Hematopoietic multipotent progenitor cell (in vitro differentiated cells): ENCODE results near the gene SULT4A1. TPM values are rescaled to one million over a fixed set of nuclear protein-coding genes. Genes with fewer than 3 reads are reported as not detected.

Experiments used
- DNase-seq, 3 donors: peaks; one replicate each; pipeline ENCODE4 v3.0.0-alpha.2; 2011 to 2015; ENCODE audit warnings: low read depth in 2 of 3, low spot score in 2 of 3
- small RNA-seq: library from RNA; depleted of rRNA; stranded (forward); fragments of <200 nt; gene quantifications from one replicate; pipeline ENCODE3, GENCODE V24; 2012
- total RNA-seq: library from RNA; depleted of rRNA; stranded (reverse); fragments of >200 nt; gene quantifications from one replicate; pipeline ENCODE4 v1.2.3, GENCODE V29; 2012

SULT4A1 gene
- total RNA-seq, 1 donor: under 0.01 TPM

DNA sequence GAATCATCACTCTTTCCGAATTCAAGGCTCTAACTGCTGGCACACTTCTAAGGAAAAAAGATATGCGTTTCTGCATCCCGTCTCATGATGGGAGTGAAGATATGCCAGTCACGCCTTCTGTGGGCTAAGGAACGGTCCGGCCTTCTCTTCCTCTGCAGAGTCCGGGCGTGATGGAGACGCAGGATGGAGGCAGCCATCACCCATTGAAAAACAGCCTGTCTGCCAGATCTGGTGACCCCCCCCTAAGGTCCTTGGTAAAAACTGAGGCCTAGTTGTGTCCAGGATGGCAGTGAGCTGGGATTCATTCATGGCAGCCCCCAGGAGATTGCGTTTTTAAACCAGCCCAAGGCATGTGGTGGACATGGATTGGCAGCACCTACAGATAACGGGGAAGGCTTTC is 43.3 kb downstream of the SULT4A1 start:
- DNase-seq: no peak

DNA sequence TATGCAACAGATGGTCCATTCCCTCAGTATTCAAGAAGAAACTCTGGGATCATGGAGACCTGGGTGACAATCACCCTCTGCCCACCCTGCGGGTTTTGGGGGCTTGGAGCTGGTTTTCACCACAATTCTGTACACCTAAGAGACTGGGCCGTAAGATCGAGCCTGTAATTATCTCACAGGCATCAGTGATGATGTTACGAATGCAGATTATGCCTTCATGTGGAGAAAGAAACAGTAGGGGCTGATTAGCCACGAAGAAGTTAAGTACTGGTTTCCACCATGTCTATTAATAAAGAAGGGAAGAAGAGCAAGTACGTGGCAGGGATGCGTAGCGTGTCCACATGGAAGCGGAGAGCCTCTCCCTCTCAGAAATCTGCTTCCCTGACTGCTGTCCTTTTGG is 44.9 kb downstream of the SULT4A1 start:
- DNase-seq: no peak

DNA sequence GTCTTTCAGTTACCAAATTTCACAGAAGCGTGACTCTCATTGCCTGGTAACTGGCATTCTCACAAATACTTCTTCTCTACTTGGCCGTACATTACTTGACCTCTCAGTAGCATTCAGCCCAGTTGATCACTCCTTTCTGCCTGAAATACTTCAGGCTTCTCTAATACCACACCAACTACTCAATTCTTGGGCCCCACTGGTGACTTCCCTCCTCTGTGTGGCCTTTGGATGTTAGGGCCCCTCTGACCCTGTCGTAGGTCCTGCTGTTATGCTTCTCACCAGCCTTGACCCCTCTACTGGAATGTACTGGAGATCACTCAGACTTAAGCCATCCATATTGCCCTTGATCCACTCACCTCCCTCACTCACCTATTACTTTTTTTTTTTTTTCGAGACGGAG is 48.0 kb downstream of the SULT4A1 start:
- no peak for DNase-seq

DNA sequence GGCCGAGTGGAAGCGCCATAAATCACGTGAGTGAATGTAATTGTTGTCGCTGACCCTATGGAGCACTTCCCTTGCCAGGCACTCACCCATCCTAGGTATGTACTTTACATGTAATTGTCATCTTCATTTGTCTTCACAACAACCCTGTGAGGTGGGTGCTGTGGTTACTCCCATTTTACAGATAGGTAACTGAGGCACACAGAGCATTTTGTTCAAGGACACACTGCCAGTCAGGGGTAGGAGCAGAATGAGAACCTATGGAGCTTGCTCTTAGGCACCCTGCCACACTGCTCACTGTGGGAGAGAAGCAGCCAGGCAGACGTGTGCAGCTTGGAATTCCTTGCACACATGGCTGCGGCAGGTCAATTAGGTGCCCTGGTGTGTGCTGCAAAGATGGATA is 49.4 kb downstream of the SULT4A1 start:
- DNase-seq: peak in 1 of 3 donors; percentile 1

DNA sequence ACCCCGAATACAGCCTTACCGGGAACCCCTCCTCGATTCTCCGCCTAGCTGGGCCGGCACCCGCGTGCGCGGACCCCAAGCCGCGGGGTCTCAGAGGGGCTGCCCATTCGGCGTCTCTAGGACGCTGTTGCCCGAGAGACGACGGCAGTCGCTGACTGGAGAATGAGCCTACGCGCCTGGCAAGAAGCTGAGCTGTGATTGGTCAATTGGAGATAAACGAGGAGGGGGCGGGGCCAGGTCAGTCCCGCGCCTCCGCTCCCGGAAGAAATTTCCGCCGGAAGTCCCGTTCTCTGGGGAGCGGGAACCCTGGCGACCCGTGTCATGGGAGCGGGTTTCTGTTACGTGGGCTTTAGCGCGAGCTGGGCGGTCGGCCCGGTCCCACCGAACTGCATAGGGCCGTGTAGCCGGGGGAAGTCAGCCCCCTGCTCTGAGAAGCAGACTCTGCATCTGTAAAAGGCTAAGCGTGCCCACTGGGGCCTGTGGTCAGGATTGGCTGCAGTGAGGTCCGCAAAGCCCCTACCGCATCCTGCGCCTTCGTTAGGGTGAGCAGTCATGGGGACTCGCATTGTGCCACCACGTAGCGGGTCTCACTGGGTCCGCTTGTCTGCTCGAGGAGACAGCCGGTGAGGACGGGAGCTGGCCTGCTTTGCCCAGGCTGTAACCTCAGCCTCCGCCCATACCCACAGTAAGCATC is 50.0 kb downstream of the SULT4A1 start, which contains the start of gene EFCAB6:
EFCAB6 (minus strand) TSS at position 157 of the 694 bp plus-strand sequence. CDS start 29,987 bp downstream, outside the sequence.
- DNase-seq: peak; percentile 81 to 89 (median 89)

DNA sequence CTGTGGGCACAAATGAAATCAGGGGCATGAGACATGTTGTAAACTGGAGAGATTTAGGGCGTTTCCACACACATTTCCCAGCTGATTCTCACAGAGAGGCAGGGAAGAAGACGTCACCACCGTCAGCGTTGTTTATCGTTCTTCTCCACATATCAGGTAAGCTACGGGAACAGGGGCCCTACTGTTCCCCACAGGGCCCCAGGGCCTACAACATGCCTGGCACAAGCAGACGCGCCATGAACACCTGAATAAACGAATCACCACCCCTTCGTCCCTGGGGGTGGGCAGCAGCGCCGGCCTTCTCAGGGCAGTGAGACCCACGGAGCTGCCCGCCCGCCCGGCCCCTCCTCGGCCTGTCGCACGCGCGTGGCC is 50.5 kb downstream of the SULT4A1 start:
- peak in 2 of 3 donors; percentile 5 to 11 for DNase-seq

DNA sequence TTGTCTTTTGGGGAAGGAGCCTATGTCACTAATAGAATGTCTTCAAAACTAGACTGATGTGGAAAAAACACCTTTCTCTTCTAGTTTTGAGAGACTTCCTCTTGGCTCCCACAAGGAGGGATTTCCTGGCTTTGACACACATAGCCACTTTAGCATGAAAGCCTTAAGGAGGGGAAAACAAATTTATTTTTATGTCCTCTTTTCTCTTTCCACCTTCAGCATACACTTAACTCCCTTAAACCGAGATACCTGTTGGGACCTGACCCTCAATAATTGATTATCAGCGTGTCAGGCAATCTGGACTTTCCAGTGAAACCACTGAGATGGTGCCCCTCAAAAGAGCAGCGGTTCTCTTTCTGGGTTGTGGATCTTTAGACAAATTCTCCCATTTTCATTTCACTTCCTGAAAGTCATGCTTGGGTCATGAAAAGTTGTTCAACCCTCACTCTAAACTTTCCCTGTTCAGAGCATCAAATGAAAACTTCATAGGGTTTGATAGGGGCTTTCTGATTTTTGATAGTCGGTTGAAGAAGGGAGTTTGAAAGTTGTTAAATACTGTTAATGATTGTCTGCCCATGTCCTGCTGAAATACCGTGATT is 59.3 kb downstream of the SULT4A1 start:
- no peak for DNase-seq

DNA sequence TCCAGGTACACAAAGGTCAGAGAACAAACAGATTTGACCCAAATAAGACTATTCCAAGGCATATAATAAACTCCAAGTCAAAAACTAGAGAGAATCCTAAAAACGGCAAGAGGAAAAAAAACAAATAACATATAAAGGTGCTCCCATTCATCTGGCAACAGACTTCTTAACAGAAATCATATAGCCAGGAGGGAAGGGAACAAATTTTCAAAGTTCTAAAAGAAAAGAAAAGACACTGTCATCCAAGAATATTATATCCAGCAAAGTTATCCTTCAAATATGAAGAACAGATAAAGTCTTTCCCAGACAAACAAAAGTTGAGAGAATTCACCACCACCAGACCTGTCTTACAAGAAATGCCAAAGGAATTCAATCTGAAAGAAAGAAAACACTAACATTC is 61.3 kb downstream of the SULT4A1 start:
- no peak for DNase-seq

DNA sequence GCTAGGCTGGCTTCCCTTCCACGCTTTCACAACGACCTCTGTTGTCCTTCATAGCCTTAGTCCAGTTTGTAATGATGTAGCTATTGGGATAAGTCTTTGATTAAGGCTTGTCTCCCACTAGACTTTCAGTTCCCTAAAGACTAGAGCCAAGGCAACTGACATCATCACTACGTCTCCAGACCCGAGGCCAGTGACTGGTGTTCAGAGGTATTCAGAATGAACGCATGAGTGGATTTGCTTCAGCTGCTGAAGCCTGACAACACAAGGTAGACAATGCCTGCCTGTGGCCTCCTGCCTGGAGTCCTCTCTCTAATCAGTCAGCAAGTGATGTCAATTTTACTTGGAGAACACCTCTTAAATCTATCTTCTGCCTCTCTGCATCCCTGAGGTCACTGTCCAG is 63.8 kb downstream of the SULT4A1 start:
- DNase-seq: no peak

DNA sequence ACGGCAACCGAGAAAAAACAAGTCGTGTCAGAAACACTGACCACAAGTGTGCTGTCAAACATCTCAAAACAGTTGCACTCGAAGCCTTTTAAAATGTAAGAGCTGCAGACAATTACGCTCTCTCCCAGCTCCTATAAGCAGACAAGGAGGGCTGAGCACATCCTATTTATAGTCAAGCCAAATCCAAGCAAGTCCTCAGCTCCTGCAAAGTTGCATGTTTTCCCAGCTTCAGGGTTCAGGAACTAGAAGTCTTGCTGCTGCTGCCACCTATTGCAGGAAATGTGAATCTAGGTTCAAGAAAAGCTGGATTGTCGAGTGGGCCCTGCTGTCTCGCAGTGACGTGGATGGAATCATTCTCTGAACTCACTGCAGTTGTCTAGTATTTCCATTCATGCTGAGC is 65.7 kb downstream of the SULT4A1 start:
- DNase-seq: no peak

DNA sequence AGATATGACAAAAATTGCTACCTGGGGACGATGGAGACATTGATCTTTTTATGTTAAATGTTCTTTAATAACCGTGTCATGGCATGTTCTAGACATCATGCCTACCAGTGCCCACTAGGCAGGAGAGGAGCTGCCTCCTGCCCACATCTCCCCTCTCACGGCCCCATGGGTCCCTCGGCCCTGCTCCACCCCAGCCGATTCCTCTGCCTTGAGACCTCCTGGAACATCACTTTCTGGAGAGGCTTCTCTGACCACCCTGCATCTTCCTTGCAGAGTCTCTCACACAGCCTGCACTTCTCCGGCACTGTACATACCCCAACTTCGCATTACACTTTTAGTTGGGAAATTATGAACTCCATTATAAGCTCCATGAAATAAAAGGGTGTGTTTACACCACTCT is 67.0 kb downstream of the SULT4A1 start:
- no peak for DNase-seq

DNA sequence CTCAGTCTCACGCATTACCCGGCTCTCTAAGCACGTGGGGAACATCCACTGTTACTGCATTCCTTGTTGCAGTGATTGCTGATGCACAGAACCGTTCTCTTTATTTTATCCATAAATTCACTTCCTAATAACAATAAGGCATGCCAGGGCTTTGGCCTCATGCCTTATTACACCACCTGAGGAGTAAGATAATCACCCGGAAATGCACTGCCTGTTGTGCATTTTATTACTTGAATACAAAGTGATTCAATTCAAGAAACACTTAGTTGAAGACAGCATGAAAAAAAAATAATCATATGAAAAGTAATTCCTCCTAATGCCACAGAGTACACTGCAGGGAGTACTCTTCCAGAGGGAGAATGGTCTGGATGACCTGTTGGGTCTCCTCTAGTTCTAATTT is 69.4 kb downstream of the SULT4A1 start:
- DNase-seq: no peak

DNA sequence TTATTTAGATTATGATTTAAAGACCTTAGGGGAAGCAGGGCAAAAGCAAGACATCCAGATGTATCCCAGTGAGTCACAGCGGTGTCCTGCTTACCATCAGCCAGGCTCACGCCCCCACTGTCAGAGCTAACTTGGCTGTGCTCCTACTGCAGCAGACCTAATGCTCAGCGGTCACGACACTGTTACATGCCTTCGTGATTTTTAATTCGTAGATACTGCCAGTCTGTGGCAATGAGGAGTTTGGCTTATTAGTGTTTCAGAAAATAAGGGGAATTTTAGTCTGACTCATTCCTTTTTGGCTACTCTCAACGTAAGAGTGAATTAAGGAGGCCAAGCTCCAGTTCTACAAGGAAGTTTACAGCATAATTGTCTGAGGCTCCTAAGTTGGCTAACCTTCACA is 72.9 kb downstream of the SULT4A1 start:
- no peak for DNase-seq

DNA sequence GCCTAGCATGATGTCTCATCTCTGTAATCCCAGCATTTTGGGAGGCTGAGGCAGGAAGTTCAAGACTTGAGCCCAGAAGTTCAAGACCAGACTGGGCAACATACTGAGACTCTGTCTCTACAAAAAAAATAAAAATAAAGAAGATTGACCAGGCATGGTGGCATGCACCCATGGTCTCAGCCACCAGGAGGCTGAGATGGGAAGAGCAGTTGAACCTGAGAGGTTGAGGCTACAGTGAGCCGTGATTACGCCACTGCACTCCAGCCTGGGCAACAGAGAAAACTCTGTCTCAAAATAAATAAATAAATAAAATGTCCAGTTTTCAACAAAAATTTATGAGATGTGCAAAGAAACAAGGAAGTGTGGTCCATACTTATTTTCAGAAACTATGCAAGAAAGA is 78.5 kb downstream of the SULT4A1 start:
- DNase-seq: no peak

DNA sequence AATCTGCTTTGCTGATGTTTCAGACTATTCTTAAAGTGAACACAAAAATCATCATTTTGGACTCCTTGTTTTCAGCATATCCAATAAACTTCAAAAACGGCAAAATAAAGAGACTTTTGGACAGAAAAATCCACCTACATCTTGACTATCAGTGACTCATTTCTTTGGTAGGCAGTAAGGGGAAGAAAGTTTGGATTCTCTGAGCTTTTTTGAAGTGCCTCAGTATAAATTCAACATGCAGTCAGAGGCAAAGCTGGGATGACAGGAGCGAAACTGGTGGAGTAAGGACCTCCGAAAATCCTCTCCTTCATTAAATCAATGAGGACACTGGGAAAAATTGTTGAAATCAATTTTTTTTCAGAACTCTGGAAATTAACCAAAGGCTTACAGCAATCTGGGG is 79.9 kb downstream of the SULT4A1 start:
- no peak for DNase-seq

DNA sequence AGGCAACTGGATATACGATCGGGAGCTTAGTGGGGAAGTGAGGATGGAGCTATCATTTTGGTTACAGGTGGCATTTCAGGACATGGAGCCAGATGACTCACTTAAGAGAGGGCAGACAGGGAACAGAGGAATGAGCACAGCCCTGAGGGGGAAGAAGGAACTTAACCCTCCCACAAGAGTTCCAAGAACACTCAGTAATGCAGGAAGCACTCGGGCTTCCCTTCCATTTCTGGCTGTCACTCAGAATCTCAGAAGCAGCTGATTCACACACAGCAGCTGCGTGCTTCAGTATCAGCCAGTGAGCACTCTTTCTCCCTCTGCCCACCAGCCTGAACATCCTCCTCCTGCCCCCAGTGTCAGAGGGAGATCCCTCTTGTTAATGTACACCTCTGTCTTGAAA is 85.0 kb downstream of the SULT4A1 start:
- peak in 2 of 3 donors; percentile 16 to 37 for DNase-seq

DNA sequence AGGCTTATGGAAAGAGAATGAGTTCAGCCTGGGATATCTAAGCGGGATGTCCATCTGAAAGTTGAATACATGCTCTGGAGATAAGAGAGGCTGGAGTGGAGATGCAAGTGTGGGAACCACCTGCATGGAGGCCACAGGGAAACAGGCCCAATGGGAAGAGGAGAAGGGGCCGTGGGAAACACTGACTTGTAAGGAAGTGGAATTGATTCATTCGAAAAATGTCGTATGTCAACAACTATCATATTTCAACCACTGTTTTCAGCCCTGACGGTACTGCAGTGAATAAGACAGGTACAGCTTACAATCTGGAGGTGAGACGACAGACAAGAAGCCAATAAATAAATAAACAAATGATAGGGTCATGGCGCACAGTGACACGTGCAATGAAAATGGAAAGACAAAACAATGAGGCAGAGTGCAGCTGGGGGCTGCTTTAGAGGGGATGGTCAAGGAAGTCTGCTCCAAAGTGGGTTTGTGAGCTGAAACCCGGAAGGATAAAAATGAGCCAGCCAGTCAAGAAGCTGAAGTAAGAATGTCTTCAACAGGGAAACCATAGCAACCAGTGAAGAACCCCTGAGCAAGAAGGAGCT is 86.1 kb downstream of the SULT4A1 start:
- no peak for DNase-seq

Small RNA genes within 50 kb of the gene (small RNA-seq; reads per million reads assigned to genes)
- gene HMGN2P9: not detected

Other genes with a start within 250 kb of the SULT4A1 start
- gene EFCAB6, start 50.2 kb downstream of the SULT4A1 start, total RNA-seq: 0.54 TPM
- gene PNPLA5, start 29.5 kb upstream of the SULT4A1 start, total RNA-seq: not detected
- gene PNPLA3, start 61.3 kb upstream of the SULT4A1 start, total RNA-seq: under 0.01 TPM
- gene SAMM50, start 92.9 kb upstream of the SULT4A1 start, total RNA-seq: 22.4 TPM
- 52.8 TPM for gene PARVB, start 161.8 kb upstream of the SULT4A1 start, total RNA-seq